ENCODE results near the gene DENND5A. TPM values are rescaled to one million over a fixed set of nuclear protein-coding genes. Genes with fewer than 3 reads are reported as not detected.

Gene DENND5A
- total and polyA plus RNA-seq, 2 of the 8 experiments (the other 6 are each of a cell fraction or from before 2014, with no cell fraction given): 65.7 to 139 TPM

DNA sequence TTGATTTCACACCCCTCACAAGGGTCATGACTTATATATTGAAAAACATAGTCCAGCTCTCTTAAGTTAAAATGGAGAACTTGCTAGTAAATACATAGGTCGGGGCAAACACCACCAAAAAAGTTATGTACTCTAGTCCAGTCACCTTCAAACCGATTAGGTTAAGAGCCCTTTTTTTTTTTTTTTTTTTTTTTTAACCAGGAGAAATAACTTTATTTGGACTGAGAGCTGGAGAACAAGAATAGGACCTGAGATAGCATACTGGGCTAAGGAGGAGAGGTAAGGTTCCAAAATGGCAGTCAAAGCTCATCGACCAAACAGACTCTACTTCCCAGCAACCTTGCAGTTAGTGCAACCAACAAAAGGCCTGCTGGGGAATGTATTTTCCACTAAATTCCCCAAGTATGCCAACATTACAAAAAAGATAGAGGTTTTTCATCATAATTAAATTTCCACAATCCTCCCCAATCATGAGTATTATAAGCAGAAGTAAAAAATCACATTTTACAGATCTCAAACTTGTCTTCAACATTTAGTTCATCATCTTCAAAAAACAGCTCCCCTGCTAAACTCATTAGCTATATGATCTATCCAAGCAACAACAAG, 45.4 kb upstream of the DENND5A start:
- Histone ChIP-seq H3K27ac (ENCODE audit: low read depth, low read length) (no peak overlapping the region), H3K36me3 (ENCODE audit: control insufficient read depth in 2 of 4, insufficient read depth in 4 of 4, low read length in 3 of 4) (no peaks in the 10 kb centered on the region), H2BK5ac (ENCODE audit: low read depth, low read length) (no peak overlapping the region), H3K4me3 (ENCODE audit: extremely low read depth in 1 of 4, insufficient read depth in 2 of 4, low read depth in 3 of 4, low read length in 4 of 4) (no peak overlapping the region), H4K20me1 (replicated peaks in 1 of 2; ENCODE audit: control insufficient read depth in 1 of 2, insufficient read depth in 2 of 2, low read length in 2 of 2) (peaks cover 0 to 12% of the 10 kb centered on the region in 2 experiments), H3K18ac (ENCODE audit: extremely low read depth, low read length) (no peak overlapping the region), H3K4me2 (ENCODE audit: insufficient read depth in 1 of 2, low read depth in 2 of 2, low read length in 2 of 2) (no peak overlapping the region), H2BK120ac (replicated peaks; ENCODE audit: low read depth, low read length) (no peak overlapping the region), H3K9me3 (ENCODE audit: insufficient read depth in 2 of 2, low read depth in 1 of 2, low read length in 1 of 2) (no peaks in the 10 kb centered on the region), H2BK20ac (ENCODE audit: low read length) (no peak overlapping the region), H3K14ac (ENCODE audit: insufficient read length) (no peak overlapping the region), H2BK15ac (ENCODE audit: low read length) (no peak overlapping the region), H3K27me3 (replicated peaks in 1 of 4; ENCODE audit: control insufficient read depth in 3 of 4, extremely low read depth in 1 of 4, insufficient read depth in 3 of 4, low read length in 3 of 4) (no peaks in the 10 kb centered on the region), H4K91ac (replicated peaks; ENCODE audit: insufficient read length, low read length) (no peak overlapping the region), H4K5ac (ENCODE audit: insufficient read length, low read depth, low read length) (no peak overlapping the region), H3K23ac (ENCODE audit: insufficient read length) (no peak overlapping the region), H3K4ac (replicated peaks; ENCODE audit: insufficient read length, low read depth, low read length) (no peak overlapping the region), H3K9ac (replicated peaks in 1 of 4; ENCODE audit: extremely low read depth in 1 of 4, low read depth in 3 of 4, low read length in 3 of 4) (no peak overlapping the region), H3K79me1 (ENCODE audit: low read depth, low read length) (peaks cover 9% of the 10 kb centered on the region), H4K8ac (ENCODE audit: extremely low read depth, insufficient read depth, low read length) (no peak overlapping the region), H3K79me2 (ENCODE audit: control insufficient read depth in 1 of 2, insufficient read depth in 2 of 2, low read length in 2 of 2) (peaks cover 28 to 80% of the 10 kb centered on the region in 2 experiments), H3K4me1 (replicated peaks in 1 of 4; ENCODE audit: control insufficient read depth in 3 of 4, insufficient read depth in 4 of 4, low read length in 3 of 4) (peaks cover 0 to 3% (median 1%) of the 10 kb centered on the region in 4 experiments; a peak in 3 of 7 replicates), H2AFZ (ENCODE audit: low read length) (no peak overlapping the region), H2AK5ac (ENCODE audit: low read depth, low read length) (no peak overlapping the region), H2BK12ac (ENCODE audit: low read depth, low read length) (no peak overlapping the region), H3K56ac (replicated peaks; ENCODE audit: insufficient read length, low read depth, low read length) (no peak overlapping the region), H3K23me2 (ENCODE audit: low read depth, low read length) (peaks cover 10% of the 10 kb centered on the region)
- FAIRE-seq (no peak), DNase-seq (ENCODE audit: low read depth in 1 of 2, low spot score in 2 of 2) (no peak)
- ChIA-PET CTCF (ENCODE audit: partially characterized antibody) (interaction anchor here (0.6 to 1.0 kb wide), 2 partner anchors 172 to 302 kb away, joined by 3 to 4 read pairs; no protein-coding TSS in a partner anchor), POLR2A (ENCODE audit: partially characterized antibody) (interaction anchor here (0.8 to 2.0 kb wide), 4 partner anchors 45 to 150 kb away, joined by 3 to 8 read pairs (median 6); partner anchors contain the start of genes DENND5A and ZNF143)
- 88% methylated on average over 3 of the region's 3 CpGs; no CpG with 5 or more reads in 1 of the 2 experiments for WGBS, 2 experiments (ENCODE audit: extremely low coverage in 1 of 2, insufficient coverage in 1 of 2, insufficient read length in 1 of 2, insufficient replicate concordance in 2 of 2, low coverage in 1 of 2, low lambda C conversion rate in 2 of 2, missing lambda C conversion rate in 1 of 2)
- no peak for TF ChIP-seq TAF7 (optimal IDR thresholded peaks at IDR 0.05; ENCODE audit: borderline replicate concordance, low read depth, low read length)
- TF ChIP-seq USF2 (IDR thresholded peaks at IDR 0.05; ENCODE audit: low read length): no peak
- no peak for TF ChIP-seq NRF1 (IDR thresholded peaks at IDR 0.05; ENCODE audit: low read depth, low read length)
- no peak for TF ChIP-seq CEBPB (IDR thresholded peaks at IDR 0.05; ENCODE audit: low read depth, low read length)
- no peak for TF ChIP-seq SIX5 (IDR thresholded peaks at IDR 0.05; ENCODE audit: low read depth, low read length)
- no peak for TF ChIP-seq SIRT6 (IDR thresholded peaks at IDR 0.05; ENCODE audit: low read length)
- TF ChIP-seq SP2 (IDR thresholded peaks at IDR 0.05; ENCODE audit: low read length): no peak
- TF ChIP-seq SP4 (IDR thresholded peaks at IDR 0.05; ENCODE audit: low read length): no peak
- no peak for TF ChIP-seq TEAD4 (IDR thresholded peaks at IDR 0.05; ENCODE audit: low read depth, low read length)
- no peak for TF ChIP-seq JUND (IDR thresholded peaks at IDR 0.05; ENCODE audit: low read length)
- TF ChIP-seq KDM1A (IDR thresholded peaks at IDR 0.05; ENCODE audit: borderline replicate concordance, low read length): no peak
- TF ChIP-seq HDAC6 (IDR thresholded peaks at IDR 0.05; ENCODE audit: low read depth, low read length): no peak
- TF ChIP-seq SUZ12 (IDR thresholded peaks at IDR 0.05; ENCODE audit: low read length): no peak
- no peak for TF ChIP-seq POU5F1 (IDR thresholded peaks at IDR 0.05; ENCODE audit: low read depth, low read length)

All from H1 (cell line).